Activated CD4-positive, alpha-beta T cell treated with anti-CD3 and anti-CD28 coated beads, Interleukin-2, amount 50 U/mL, for 4 hours (primary cell): Measurements from ENCODE around the gene ALOX5AP.
A peak's percentile ranks its signal among the peaks of the same experiment; 100 is the strongest.
"Not testable (repeated sequence)": the region's sequence is repeated elsewhere in the genome, so short reads cannot be mapped to it uniquely, and the experiment has no call there.

Source experiments
- DNase-seq, 2 experiments: peaks; one replicate each; pipeline ENCODE4 v3.0.0-alpha.2; 2020

Gene ALOX5AP

DNA sequence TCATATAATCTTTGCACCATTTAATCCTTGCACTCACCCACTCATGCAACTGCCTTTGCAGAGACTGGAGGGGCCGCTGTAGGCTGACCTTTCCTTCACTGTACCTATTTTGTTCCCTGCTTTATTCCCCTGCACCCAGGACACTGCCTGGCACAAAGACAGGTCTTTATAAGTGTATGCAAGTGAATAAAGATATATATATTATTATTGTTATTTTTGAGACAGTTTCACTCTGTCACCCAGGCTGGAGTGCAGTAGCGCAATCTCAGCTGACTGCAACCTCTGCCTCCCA, 3.8 kb downstream of the ALOX5AP start:
- no peak for DNase-seq

DNA sequence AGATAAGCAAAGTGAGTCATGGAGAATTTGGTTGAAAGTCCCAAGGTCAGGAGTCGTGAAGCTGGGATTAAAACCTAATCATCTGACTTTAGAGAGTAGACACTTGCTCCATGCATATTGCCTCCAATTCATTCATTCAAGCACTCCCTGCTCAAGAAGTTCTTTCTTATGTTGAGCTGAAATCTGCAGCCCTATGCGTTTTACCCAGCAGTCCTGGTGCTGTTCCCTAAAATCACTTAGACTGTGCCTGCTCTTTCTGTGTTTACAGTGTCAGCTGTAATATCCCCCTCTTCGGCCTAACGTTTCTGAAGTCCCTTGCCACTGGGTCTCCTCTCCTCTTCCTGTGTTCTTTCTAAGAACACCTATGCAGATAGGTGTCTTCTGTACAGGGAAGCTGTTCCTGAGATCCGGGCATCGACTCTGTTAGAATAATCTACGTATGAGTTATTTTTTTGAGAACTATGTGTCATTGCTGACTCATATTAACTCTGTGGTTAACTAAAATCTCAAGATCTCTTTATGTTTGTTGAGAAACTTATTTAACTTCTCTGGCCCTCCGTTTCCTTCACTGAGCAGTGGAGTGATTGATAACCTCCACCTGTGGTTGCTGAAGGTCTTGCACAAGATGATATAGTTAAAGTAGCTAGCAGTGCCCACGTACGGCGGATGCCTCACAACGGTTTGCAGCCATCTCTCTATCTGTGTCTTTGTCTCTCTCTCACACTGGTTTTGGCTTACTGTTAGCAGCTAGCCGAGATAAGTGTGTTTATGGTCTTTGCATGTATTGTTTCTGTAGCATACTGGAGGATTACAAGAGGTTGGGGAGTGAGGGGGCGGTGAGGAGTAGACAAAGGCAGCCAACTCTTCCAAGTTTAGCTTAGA, 4.7 kb downstream of the ALOX5AP start:
- DNase-seq = peak; percentile 47 to 59

DNA sequence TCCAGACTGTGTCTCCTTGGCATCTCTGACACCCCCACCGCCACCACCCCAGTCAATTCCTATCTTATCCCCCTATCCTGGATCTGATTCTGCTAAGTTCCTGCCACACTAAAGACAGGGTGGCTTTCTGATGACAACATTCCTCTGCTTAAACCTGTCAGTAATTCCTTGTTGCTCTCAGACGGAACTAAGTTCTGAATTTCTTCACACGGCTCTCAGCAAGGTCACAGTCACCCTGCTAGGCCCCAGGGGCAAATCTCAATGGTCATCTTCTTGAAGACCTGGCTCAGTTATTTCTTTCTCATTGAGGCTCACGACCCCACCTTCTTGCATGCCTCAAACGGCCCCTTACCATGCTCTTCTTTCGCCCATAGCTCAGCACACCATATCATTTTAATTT, 7.6 kb downstream of the ALOX5AP start:
- no peak for DNase-seq

DNA sequence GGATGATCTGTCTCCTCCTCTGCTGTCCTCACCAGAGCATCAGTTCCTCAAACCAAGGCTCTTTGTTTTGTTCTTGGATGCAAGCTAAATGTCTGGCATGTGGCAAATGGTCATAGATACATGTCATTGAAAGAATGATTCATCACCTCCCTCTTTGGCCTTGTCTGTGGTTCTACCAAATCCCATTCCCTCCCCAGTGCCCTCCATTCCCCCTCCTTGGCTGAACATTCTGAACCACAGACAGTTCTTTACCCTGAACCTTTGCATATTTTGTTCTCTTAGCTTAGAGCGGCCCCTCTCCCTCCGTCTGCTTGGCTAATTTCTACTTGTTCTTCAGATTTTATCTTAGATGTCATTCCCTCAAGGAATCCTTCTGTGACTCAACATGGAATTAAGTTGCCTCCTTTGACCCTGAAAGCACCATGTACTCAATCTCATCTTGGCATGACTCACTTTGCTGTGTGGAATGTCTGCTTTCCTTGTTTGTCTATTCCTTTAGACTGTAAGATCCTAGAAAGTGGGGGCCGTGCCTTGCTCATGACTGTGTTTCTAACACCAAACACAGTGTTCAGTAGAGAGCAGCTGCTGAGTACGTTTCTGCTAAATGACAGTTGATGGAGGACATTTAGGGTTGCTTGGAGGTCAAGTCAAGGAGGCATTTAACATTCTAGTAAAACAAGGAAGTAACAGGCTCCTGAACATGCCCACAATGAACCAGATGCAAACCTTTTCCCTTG, 8.1 kb downstream of the ALOX5AP start:
- DNase-seq = no peak

DNA sequence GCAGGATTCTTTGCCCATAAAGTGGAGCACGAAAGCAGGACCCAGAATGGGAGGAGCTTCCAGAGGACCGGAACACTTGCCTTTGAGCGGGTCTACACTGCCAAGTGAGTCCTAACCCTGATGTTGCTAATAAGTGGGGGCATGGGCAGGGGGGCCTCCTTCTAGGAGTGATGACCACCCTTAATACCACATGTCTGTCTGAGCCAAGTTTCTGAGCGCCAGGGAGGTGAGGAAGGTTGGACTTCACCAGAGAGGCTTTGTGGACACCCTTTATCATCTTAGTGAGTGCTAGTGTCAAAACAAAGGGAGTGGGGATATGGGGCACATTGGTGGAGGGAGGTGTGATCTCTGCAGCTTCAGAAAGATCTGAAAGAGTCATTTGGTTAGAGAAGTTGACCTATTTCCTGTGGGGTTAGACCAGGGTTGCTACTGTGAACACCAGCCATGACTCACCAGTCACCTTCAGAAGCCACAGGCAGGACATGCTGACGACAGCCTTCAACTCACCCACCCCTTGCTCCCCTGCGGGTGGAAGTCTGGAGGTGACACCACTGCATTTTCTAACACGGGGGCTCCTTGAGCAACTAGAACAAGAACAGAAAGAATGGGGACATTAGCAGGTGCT, 8.8 kb downstream of the ALOX5AP start:
- DNase-seq = peak; percentile 72 to 78

DNA sequence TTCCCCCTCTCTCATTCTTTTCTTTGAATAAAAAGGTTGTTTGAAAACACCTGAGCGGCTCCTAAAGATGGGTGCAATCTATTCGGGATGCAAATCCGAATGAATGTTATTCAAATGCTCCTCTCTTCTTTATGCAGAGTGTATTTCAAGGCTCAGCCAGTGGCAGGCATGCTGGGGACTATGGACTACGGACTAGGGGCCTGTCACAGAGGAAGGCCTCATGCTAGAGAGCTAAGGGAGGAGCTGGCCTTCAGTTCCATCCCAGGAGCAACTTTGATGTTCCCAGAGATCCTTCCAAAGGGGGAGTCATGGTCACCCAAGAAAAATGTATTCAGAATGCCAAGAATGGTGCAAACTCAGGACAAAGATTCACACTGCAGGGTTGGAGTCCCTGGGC, 9.3 kb downstream of the ALOX5AP start:
- no peak for DNase-seq

DNA sequence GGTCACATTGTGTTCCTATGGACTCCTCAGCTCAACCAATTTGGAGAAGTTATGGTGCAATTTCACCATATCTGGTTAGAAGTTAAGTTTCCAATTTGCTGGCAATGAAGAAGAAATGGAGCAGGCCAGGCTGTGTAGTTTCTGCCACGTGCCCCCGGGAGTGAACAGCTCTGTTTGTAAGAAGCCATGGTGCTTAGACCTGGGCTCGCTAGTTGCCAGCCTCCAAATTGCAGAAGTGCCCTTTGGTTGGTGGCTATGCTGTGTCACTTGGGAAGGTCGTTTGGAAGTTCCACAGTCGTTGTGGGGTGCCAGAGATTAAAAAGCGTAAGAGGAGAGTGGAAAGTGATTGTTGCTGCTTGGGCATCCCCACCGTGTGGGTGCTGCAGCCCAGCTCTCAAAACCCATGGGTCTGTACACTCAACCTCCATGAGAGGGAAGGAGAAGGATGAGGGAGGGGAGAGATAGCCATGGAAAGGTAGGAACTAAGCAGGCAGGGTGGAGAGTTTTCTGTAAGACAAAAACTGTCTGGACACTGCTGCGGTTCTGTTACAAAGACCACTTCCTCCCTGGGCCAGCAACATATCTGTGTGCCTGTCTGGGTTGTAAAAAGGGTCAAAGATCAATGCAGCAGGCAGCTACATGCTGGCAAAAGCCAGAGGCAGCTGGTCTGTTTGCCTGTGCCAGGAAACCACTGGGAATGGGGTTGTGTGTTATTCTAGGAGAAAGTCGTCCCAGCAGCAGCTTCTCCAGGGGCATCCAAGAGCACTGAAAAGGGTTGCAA, 10.8 kb downstream of the ALOX5AP start:
- no peak for DNase-seq

DNA sequence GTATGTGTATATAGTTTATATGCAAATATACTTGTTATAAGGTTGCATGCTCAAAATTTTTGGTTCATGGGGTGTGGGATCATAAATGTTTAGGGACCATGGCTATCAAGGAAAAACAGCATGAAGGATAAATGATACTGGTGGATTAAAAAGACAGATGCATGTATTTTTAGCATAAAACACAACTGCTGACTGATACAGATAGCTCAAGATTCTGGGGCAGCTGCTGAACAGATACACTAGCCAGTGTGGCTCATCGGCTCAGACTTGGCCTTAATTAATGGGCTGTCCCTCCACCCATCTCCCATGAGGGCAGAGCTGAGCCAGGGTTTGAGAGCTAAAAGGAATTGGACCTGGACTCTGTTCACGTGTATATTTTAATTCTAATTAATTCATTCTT, 11.4 kb downstream of the ALOX5AP start:
- DNase-seq = no peak

DNA sequence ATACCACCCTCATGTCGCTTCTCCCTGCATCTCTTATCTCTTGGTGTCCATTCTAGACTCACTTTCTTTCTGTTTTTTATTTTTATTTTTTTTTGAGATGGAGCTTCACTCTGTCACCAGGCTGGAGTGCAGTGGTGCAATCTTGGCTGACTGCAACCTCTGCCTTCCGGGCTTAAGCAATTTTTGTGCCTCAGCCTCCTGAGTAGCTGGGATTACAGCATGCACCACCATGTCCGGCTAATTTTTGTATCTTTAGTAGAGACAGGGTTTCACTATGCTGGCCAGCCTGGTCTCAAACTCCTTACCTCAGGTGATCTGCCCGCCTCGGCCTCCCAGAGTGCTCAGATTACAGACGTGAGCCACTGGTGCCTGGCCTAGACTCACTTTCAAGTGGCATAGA, 12.5 kb downstream of the ALOX5AP start:
- not testable (repeated sequence) for DNase-seq

DNA sequence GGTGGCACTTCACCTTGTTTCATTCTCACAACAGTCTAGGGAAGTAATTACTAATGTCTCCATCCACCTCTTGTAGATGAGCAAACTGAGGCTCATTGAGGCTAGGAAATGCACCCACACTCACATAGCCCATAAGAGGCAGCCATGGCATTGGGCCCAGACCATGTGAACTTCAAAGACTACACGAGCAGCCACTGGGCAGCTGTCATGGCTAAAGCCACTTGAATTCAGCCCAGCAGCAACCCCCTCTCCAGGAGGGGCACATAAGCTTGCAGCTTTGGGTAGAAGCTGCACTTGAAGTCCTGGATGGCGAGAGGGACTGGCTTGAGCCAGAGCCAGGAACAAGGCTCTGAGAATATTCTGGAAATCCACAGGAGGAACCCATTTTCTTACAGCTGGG, 13.4 kb downstream of the ALOX5AP start:
- DNase-seq = no peak

DNA sequence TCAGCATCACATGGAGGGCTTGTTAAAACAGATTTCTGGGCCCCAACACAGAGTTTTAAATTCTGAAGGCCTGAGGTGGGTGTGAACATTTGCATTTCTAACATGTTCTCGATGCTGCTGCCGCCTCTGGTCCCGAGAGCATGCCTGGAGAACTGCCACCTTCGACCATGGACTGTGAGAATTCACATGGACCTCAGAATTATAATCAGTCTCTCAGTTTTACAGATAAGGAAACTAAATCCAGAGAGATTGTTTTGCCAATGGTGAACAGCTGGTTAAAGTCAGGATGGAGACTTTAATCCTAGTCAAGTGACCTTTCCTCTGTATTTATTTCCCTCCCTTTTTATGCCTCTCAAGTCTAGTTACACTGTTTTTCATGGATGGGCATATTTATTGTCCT, 14.7 kb downstream of the ALOX5AP start:
- DNase-seq = no peak

DNA sequence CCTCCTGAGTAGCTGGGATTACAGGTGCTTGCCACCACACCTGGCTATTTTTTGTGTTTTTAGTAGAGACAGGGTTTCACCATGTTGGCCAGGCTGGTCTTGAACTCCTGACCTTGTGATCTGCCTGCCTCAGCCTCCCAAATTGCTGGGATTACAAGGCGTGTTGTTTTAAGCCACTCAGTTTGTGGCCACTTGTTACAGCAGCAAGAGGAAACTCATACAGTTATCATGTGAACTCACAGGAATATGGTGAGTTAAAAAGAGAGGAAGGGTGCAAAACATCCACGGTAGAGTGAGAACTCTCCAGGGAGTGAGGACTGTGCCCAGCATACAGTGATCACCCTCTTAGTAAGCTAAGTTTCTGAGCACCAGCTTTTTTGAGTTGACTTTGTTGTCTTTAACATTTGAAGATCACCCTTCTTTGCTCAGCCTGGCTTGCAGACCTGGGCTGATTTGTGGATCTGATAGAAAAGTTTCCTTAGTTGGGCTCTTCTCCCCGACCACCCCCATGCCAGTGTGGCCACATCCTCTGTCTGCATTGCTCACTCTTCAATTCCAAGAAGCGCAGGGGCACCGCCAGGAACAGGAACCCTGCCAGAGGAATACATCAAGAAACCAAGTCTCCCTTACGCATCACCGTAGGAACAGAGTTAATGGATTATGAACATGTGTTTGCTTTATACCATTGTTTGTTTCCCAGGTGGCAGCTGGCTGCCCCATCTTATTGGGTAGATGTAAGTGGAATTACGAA, 16.0 kb downstream of the ALOX5AP start:
- no peak for DNase-seq

DNA sequence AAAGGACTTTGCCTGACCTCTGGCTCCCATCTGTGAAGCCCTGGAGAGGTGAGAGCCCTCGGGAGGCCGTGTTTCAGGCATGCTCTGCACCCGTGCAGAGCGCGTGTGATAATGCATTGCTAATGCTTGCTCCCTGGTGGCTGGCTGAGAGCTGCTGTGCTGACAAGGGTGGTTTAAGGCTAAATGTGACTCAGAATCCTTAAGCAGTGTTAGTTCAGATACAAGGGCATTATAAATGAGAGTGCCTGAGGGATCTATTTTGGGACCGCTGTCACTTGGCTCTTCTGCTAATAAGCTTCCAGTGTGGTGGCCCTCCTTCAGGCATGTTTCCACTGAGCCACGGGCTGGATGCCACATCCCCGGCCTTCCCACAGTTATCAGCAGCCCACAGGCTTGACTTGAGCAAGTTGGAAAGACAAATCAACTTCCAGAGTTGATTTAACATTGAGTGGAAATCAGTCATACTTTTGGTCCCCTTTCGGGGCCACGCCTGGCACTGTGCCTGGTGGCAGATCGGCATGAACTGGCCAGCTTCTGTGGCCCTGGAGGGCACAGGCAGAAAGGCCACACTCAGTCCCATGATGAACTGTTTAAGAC, 17.0 kb downstream of the ALOX5AP start:
- DNase-seq = no peak

DNA sequence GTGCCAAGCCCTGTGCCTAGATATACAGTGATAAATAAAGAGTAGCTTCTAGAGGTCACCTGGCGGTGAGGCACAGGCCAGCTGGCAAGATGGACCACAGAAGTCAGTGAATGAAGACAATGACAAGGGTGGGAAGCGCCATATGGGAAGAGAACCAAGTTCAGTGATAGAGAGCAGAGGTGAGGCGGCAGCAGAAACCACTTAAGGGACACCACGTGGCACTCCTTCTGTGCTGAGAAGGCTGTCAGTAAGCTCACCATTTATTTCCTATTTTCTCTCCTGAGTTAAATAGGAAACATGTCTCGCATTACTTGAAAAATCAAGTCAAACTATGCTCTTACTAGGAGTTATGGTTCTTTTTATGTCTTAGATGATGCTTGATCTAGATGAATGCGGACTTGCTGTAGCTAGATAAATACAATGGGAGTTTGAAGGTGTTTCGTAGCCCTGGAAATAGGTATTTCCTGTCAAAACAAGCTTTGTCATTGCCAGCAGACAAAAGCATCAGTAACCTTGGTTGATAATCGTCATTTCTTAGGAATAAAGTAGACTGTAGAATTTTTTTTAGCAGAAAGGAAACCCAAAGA, 17.8 kb downstream of the ALOX5AP start:
- DNase-seq = no peak

DNA sequence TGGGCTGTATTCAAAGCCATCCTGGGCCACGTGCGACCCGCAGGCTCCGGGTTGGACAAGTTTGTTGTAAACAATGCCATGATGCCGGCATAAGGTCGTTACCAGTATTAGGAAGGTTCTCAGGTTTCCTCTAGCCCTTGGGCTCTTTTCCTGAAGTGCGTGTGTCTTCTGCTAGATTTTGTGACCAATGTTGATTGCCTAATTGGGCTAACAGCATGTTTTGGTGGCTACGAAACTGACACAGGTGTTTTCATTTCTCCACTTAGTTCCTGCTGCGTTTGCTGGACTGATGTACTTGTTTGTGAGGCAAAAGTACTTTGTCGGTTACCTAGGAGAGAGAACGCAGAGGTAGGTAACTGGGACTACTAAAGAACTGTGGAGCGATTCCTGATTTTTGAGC, 20.3 kb downstream of the ALOX5AP start:
- no peak for DNase-seq

DNA sequence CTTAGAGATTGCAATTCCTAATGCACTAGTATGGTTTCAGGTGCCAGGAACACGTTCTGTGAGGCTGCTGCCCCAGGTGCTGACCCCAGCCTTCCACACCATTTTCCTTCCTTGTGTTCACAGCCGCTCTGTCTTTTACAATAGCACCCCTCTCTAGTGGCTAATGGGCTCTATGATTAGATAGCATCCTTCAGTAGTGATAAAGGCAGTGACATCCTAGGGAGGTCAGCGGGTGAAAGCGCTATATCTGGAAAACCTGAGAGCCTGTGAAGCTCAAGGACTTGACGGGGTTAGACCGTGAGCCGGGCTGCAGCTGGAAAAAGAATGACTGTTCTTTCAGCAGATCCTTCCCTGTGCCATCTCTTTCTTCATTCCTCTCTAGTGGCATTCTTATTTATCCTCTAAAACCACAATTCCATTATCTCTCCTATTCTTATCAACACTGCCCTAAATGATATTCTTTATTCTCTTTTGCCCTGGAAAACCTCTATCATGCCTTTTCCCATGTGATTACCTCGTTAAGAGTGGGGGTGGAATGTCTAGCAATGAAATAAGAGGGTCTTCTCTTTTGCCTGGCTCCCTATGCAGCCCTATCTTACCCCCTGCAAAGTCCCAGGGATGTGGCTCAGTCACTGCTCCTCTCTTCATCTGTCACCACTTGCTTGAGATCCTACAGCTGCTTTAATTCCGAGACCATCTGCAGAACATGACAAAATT, 21.8 kb downstream of the ALOX5AP start:
- no peak for DNase-seq

DNA sequence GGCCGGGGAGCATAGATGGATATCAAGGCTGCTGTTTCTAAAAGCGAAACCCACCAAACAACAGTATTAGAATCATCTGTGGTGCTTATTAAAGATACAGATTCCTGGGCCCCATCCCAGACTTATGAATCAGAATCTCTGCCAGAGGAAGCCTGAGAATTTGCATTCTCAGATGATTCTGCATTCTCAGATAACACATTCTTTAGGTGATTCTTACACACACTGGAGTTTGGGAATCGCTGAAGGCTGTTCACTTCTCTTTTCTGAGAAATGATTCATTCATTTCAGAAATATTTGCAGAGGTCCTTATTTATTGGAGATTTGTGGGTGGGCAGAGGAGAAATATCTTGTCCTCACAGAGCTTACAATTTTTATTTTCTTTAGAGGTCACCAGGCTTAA, 24.4 kb downstream of the ALOX5AP start:
- no peak for DNase-seq

DNA sequence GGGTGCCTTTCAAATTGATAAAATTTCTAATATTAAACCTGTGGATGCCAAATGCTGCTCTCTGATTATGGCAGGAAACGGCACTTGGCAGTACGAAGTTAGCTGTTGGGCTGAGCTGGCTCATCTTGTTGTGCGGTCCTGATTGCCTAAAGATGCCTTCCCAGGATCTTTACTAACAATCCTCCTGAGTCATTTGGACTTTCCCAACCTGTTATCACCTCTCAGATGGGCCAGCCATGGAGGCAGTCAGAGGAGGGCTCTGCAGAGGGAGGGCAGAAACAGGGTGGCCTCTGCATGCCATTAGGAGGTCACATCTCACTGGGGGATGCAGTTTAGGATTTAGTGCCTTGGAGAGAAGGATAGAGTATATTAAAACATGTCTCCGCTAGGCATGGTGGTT, 27.3 kb downstream of the ALOX5AP start:
- no peak for DNase-seq

DNA sequence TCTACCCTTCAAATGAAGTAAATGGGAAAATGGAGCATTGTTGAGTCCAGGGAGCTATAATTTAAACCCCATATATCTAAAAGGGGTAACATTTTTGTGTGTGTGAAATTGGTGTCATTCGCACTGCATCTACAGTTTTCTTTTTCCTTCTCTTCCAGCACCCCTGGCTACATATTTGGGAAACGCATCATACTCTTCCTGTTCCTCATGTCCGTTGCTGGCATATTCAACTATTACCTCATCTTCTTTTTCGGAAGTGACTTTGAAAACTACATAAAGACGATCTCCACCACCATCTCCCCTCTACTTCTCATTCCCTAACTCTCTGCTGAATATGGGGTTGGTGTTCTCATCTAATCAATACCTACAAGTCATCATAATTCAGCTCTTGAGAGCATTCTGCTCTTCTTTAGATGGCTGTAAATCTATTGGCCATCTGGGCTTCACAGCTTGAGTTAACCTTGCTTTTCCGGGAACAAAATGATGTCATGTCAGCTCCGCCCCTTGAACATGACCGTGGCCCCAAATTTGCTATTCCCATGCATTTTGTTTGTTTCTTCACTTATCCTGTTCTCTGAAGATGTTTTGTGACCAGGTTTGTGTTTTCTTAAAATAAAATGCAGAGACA, 28.6 kb downstream of the ALOX5AP start:
- DNase-seq = no peak

DNA sequence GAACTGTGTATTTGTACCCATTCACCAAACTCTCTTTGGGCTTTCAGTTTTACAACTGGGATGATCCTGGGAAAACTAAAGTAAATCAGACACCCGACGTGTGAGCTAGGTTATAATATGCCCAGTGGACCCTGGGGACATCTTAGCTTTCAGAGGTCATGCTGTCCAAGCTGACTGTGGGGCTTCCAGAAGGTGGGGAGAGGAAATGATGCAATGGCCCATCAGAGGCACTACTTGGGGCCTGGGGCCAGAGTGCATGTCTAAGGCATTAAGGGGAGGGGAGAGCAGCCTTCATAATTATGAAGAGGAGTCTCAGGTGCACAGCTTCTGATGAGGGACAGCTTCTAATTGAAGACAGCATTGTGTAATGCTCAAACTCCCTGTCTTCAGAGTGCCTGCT, 30.9 kb downstream of the ALOX5AP start:
- no peak for DNase-seq

DNA sequence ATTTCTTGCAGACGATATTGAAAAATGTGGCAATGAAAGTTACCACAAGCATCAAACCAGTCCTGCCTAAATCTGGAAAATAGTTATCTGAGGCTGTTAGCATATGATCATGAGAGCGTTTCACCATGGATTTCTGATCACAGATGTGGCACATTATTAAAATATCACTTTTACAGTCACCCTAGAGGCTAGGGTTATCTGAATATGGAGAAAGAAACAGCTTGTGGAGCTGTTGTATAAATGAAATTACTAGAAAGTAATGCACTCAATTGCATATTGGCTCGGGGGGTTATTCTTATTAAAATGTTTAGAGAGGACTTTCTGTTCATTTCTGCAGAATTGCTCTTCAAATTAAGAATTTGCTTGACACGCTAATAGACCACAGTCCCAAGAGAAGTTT, 35.6 kb downstream of the ALOX5AP start:
- no peak for DNase-seq
